ENCODE results near the gene PDE6A.

The PDE6A gene

GRCh38 chr5:149808264-149808982 is 136.2 kb downstream of the PDE6A start:
- DNase-seq, result no peak

Measured in CD4-positive, alpha-beta T cell treated with Interleukin-17A for 4 hours (primary cell).